ENCODE measurements around the gene IL17RD. TPM values are rescaled to one million over a fixed set of nuclear protein-coding genes. Genes with fewer than 3 reads are reported as not detected.
A peak's percentile ranks its signal among the peaks of the same experiment; 100 is the strongest.

Gene IL17RD
- total RNA-seq, 1 donor from 2014 or later: 2.9 TPM

GRCh38 chr3:57064001-57064400, 101.2 kb downstream of the IL17RD start:
- H3K4me3 Mint-ChIP-seq (ENCODE audit: unreplicated experiment): no peak overlapping the region
- no peak overlapping the region for H3K27ac Mint-ChIP-seq (ENCODE audit: unreplicated experiment)
- H3K36me3 Mint-ChIP-seq (ENCODE audit: unreplicated experiment): no peaks in the 10 kb centered on the region
- no peak for TF ChIP-seq CTCF (IDR thresholded peaks at IDR 0.05)
- no peaks in the 10 kb centered on the region for H3K9me3 Mint-ChIP-seq (ENCODE audit: unreplicated experiment)
- H3K4me1 Mint-ChIP-seq (ENCODE audit: unreplicated experiment): peaks cover 17% of the 10 kb centered on the region
- no peaks in the 10 kb centered on the region for H3K27me3 Mint-ChIP-seq (ENCODE audit: unreplicated experiment)
- no peak for DNase-seq (ENCODE audit: extremely low spot score, unreplicated experiment)

- Mint-ChIP-seq H3K36me3 (ENCODE audit: unreplicated experiment) (no peaks in the 10 kb centered on the region), H3K27ac (ENCODE audit: unreplicated experiment) (no peak overlapping the region), H3K27me3 (ENCODE audit: unreplicated experiment) (no peaks in the 10 kb centered on the region), H3K9me3 (ENCODE audit: unreplicated experiment) (no peaks in the 10 kb centered on the region), H3K4me3 (ENCODE audit: unreplicated experiment) (no peak overlapping the region), H3K4me1 (ENCODE audit: unreplicated experiment) (peaks cover 7% of the 10 kb centered on the region)
- no peak for TF ChIP-seq CTCF (IDR thresholded peaks at IDR 0.05)
- DNase-seq (ENCODE audit: extremely low spot score, unreplicated experiment): no peak
These were observed 102.1 kb downstream of the IL17RD start for GRCh38 chr3:57063032-57063431.

GRCh38 chr3:57062101-57062631, 103.0 kb downstream of the IL17RD start:
- peaks cover 7% of the 10 kb centered on the region for H3K4me1 Mint-ChIP-seq (ENCODE audit: unreplicated experiment)
- no peak for DNase-seq (ENCODE audit: extremely low spot score, unreplicated experiment)
- no peaks in the 10 kb centered on the region for H3K36me3 Mint-ChIP-seq (ENCODE audit: unreplicated experiment)
- H3K27ac Mint-ChIP-seq (ENCODE audit: unreplicated experiment): no peak overlapping the region
- TF ChIP-seq CTCF (IDR thresholded peaks at IDR 0.05): no peak
- no peak overlapping the region for H3K4me3 Mint-ChIP-seq (ENCODE audit: unreplicated experiment)
- H3K27me3 Mint-ChIP-seq (ENCODE audit: unreplicated experiment): no peaks in the 10 kb centered on the region
- H3K9me3 Mint-ChIP-seq (ENCODE audit: unreplicated experiment): no peaks in the 10 kb centered on the region

DNA sequence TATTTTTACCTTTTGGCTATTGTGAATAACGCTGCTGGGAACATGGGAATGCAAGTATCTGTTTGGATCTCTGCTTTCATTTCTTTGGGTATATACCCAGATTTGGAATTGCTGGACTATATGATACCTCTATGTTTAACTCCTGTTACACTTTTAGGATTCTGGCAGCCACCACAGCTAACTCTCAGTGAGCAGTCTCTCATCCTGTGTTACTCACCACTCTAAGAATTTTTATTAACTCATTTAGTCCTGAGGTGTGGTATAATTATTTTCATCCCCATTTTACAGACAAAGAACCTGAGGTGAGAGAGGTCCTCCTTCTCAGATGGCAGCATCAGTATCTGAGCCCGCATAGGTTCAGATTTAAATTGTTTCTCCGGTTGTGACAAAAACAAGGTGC, 103.6 kb downstream of the IL17RD start:
- no peak for DNase-seq (ENCODE audit: extremely low spot score, unreplicated experiment)
- H3K4me1 Mint-ChIP-seq (ENCODE audit: unreplicated experiment): peaks cover 7% of the 10 kb centered on the region
- no peaks in the 10 kb centered on the region for H3K27me3 Mint-ChIP-seq (ENCODE audit: unreplicated experiment)
- H3K27ac Mint-ChIP-seq (ENCODE audit: unreplicated experiment): no peak overlapping the region
- no peaks in the 10 kb centered on the region for H3K9me3 Mint-ChIP-seq (ENCODE audit: unreplicated experiment)
- no peak overlapping the region for H3K4me3 Mint-ChIP-seq (ENCODE audit: unreplicated experiment)
- no peaks in the 10 kb centered on the region for H3K36me3 Mint-ChIP-seq (ENCODE audit: unreplicated experiment)
- TF ChIP-seq CTCF (IDR thresholded peaks at IDR 0.05): no peak

DNA sequence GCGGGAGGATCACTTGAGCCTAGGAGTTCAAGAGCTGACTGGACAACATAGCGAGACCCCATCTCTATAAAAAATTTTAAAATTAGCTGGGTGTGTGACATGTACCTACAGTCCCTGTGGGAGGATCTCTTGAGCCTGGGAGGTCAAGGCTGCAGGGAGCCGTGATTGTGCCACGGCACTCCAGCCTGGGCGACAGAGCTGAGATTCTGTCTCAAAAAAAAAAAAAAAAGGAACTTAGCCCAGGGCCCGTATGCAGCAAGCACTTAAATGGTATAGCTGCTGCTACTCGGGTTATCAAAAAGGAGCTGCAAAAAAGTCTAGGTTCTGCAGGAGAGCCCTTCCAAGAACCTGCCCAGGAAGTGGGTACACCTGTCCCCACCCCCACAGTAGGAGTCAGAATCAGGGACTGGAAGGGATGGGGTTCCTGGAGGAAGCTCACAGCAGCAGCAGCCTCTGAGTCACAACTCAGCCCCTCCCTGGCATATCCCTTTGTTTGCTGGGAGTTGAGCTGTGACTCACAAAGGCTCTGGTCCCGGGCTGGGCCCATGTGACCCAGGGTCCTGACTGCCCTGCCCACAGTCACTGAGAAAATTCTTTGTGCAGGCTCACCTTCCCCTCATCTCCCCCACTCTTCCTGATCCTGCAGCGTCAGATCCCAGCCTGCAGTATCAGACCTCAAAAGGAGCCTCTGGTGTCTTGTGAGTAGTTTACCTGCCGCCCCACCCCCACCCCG, 104.9 kb downstream of the IL17RD start, which contains the start of gene SPATA12:
SPATA12 (plus strand) TSS at position 576 of the 733 bp plus-strand sequence. CDS start 13,031 bp downstream, outside the sequence.
- H3K9me3 Mint-ChIP-seq (ENCODE audit: unreplicated experiment): no peaks in the 10 kb centered on the region
- H3K27me3 Mint-ChIP-seq (ENCODE audit: unreplicated experiment): no peaks in the 10 kb centered on the region
- no peaks in the 10 kb centered on the region for H3K36me3 Mint-ChIP-seq (ENCODE audit: unreplicated experiment)
- H3K27ac Mint-ChIP-seq (ENCODE audit: unreplicated experiment): peak within 1 kb of the TSS; percentile 29
- peaks cover 7% of the 10 kb centered on the region for H3K4me1 Mint-ChIP-seq (ENCODE audit: unreplicated experiment)
- DNase-seq (ENCODE audit: extremely low spot score, unreplicated experiment): peak; percentile 85
- no peak within 1 kb of the TSS for H3K4me3 Mint-ChIP-seq (ENCODE audit: unreplicated experiment)
- no peak for TF ChIP-seq CTCF (IDR thresholded peaks at IDR 0.05)

All from osteocyte (in vitro differentiated cells).